ENCODE measurements around the gene TRERF1.
"Not testable (repeated sequence)": the region's sequence is repeated elsewhere in the genome, so short reads cannot be mapped to it uniquely, and the experiment has no call there.

TRERF1 gene

DNA sequence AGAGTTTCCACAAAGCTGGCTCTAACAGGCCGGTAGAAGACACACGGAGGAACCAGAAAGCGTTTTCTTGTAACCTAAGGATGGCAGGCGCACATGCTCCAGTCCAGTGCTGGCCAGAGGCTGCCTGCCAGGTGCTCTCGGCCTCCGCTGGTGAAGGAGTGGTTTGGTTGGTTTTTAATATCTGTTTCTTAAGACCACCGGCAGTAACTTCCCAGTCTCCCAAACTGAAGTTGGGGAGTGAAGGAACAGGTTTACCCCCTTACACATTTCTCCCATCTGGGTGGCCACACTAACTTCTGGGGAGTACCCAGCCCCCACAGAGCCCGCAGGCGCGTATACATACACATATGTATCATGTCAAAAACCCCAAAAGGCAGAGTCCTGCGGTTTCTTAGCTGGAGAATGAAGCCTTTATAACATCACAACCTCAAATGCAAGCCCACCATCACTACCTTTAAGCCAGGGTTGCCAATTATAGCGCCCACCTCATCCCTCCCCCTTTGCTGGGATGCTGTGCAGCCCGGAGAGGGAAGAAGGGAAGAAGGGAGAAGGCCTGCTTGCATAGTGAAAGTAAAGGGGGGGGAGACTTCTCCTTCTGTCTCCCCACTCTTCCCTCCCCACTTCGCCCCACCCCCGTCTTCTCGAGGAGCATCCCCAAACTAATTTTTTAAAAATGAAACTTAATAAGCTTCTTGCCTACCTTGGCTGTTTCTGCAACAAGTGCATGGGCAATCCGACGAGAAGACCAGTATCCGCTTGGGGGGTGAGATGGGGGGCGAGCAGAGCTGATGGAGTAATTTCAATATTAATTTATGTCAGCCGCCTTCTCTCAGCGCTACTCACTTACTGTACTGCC, 1.0 kb downstream of the TRERF1 start:
- peak in 1 of 3 experiments; percentile 13 for DNase-seq (ENCODE audit: low read depth in 3 of 3)

GRCh38 chr6:42449917-42450476, 1.7 kb downstream of the TRERF1 start:
- no peak for DNase-seq (ENCODE audit: low read depth in 3 of 3)

- no peak for DNase-seq (ENCODE audit: low read depth in 3 of 3)
Measured at GRCh38 chr6:42448927-42449659, 2.6 kb downstream of the TRERF1 start.

DNA sequence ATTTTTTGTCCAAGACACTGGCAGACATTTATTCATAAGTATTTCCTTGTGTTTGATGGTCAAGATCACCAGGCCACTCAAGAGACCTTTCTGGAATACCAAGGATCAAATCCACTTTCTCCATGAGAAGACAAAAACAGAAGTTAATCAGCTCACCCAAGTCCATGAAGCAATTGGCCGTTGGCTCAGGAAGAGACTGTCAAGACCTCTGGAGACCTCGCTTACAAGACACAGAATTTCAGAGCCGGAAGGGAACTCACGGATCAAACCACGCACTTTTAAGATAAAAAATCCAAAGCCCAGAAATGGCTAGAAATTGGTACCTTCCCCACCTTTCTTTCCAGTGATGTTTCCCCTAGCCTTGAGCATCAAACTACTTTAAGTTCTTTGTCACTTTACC, 3.3 kb downstream of the TRERF1 start:
- DNase-seq (ENCODE audit: low read depth in 3 of 3) = no peak

- DNase-seq (ENCODE audit: low read depth in 3 of 3) = no peak
Measured at GRCh38 chr6:42446996-42447395, 4.7 kb downstream of the TRERF1 start.

- DNase-seq (ENCODE audit: low read depth in 3 of 3) = no peak
Measured at GRCh38 chr6:42446370-42446769, 5.4 kb downstream of the TRERF1 start.

- DNase-seq (ENCODE audit: low read depth in 3 of 3) = not testable (repeated sequence)
Measured at GRCh38 chr6:42445955-42446354, 5.8 kb downstream of the TRERF1 start.

- DNase-seq (ENCODE audit: low read depth in 3 of 3) = no peak
Measured at GRCh38 chr6:42443312-42444060, 8.2 kb downstream of the TRERF1 start.

- no peak for DNase-seq (ENCODE audit: low read depth in 3 of 3)
Measured at GRCh38 chr6:42441697-42442081, 10.0 kb downstream of the TRERF1 start.

- DNase-seq (ENCODE audit: low read depth in 3 of 3) = no peak
Measured at GRCh38 chr6:42440778-42441696, 10.7 kb downstream of the TRERF1 start.

DNA sequence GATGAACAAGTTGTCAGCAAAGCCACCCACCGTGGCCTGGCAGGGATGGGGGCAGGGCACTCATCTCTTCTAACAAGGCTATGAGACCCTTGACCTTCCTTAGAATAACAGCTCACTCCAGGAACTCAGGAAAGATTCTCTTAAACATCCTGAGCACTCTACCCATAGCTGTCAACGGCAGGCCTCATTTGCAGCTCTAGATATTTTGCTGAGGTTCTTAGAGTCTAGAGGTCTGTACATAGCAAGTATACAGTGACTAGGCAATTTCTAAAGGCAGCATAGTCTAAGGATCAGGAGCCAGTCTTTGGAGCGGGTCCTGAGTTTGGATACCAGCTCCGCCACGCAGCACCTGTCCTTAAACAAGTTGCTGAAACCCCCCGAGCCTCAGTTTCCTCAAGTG, 11.7 kb downstream of the TRERF1 start:
- no peak for DNase-seq (ENCODE audit: low read depth in 3 of 3)

- DNase-seq (ENCODE audit: low read depth in 3 of 3) = no peak
Measured at GRCh38 chr6:42436825-42437224, 14.9 kb downstream of the TRERF1 start.

- DNase-seq (ENCODE audit: low read depth in 3 of 3) = no peak
Measured at GRCh38 chr6:42434237-42434636, 17.5 kb downstream of the TRERF1 start.

- no peak for DNase-seq (ENCODE audit: low read depth in 3 of 3)
Measured at GRCh38 chr6:42433409-42433808, 18.3 kb downstream of the TRERF1 start.

DNA sequence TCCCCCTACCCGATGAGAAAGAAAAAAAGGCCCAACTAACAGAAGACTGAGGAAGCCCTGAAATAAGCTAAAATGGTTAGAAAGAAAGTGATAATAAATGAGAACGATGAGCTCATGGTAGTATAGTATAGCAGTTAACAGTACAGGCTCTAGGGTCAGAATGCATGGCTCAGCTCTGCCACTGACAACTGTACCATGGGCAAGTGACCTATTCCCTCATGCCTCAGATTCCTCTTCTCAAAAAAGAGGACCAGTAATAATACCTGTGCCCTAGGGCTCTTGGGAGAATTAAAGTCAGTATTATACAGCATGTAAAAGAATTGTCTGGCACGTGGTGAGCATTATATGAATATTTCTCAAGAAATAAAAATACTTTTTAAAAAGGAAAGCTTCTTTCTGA, 19.8 kb downstream of the TRERF1 start:
- no peak for DNase-seq (ENCODE audit: low read depth in 3 of 3)

DNA sequence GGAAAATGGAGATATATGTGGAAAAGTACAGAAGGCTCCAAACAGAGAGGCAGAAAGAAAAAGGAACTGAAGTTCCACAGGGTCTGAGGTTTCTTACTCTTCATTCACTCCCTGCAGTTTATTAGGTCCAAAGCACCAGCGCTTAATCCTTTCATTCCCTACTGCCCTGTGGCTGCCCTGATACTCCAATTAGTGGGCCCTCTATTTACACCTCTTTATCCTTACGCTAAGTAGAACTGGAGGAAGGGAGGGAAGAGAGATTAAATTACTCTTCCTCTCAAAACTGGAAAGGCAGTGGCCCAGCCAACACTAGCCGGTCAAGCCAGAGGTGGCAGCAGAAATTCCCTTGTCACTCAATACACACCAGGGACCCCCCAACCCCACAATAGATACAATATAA, 20.4 kb downstream of the TRERF1 start:
- DNase-seq (ENCODE audit: low read depth in 3 of 3) = no peak

GRCh38 chr6:42429836-42430235, 21.9 kb downstream of the TRERF1 start:
- no peak for DNase-seq (ENCODE audit: low read depth in 3 of 3)

DNA sequence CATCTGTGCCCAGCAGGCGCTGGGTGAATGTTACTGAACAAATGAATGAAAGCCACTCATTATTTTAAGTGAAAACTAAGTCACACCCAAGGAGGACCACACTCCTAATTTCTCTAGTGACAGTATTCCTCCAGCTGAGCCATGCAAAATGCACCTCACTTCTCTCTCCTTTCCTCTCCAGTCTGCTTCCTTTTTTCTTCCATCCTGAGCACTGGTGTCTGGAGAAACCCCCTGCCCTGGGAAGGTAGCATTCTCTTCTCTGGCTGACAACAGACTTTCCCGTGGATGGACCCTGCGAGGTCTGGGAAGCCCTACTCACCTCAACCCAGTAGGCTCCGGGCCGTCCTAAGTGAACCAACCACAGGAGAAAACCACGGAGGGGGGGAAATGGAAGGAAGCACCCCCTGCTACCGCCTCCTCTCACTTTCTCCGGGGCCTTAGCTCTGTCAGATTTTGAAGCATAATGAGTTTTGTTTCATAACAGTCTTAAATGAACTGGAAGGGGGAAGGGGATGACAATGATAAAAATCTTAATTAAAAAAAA, 22.6 kb downstream of the TRERF1 start:
- no peak for DNase-seq (ENCODE audit: low read depth in 3 of 3)

GRCh38 chr6:42428326-42429041, 23.2 kb downstream of the TRERF1 start:
- DNase-seq (ENCODE audit: low read depth in 3 of 3) = no peak

DNA sequence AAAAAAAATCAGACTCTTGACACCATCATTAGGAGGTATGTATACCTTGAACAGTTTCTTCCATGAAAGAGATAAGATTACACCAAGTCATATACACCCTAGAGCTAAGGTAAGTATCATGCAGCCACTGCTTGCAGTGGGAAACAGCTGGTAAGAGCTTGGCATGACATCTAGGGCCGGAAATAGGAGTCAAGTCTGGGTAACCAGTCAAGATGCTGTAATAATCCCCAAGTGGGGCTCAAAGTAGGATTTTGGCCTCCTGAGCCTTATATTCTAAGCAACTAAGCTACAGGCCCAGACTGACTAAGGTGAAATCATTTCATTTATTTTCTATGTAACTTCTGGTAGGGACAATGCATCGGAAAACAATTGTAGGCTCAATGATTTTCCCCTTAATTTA, 23.9 kb downstream of the TRERF1 start:
- DNase-seq (ENCODE audit: low read depth in 3 of 3) = no peak

Data from stimulated activated CD4-positive, alpha-beta T cell treated with anti-CD3 and anti-CD28 coated beads, TNF-alpha, amount 100 ng/mL, for 4 hours (primary cell).